Endothelial cell of umbilical vein (primary cell): Measurements from ENCODE around the gene L3MBTL3. TPM values are rescaled to one million over a fixed set of nuclear protein-coding genes. Genes with fewer than 3 reads are reported as not detected.

Experiments
- BruUV-seq: library from RNA; stranded (reverse); fragments of 400-500 nt; replicated peaks from 2 replicates; lab custom pipeline; 2021; lab: Mats Ljungman, UMichigan
- CTCF ChIA-PET: fragments of 300-600, 350-600 bp; sonication (Branson Sonifier 250); formaldehyde crosslinking; loops from one replicate; lab custom pipeline; 2021; ENCODE audit warnings: antibody characterized with exemption, inconsistent platforms; lab: Charles Lee
- POLR2A ChIA-PET: fragments of 300-600, 350-600 bp; sonication (Branson Sonifier 250); formaldehyde crosslinking; loops from one replicate; lab custom pipeline; 2021; ENCODE audit warnings: antibody characterized with exemption, inconsistent platforms; lab: Charles Lee
- DNase-seq: peaks from one replicate; pipeline ENCODE4 v3.0.0-alpha.2; 2011; ENCODE audit warnings: low read depth, low spot score
- FAIRE-seq: peaks from 2 replicates; lab custom pipeline; 2011; peaks lifted over from hg19 to GRCh38; lab: Jason Lieb, UNC
- H2AFZ ChIP-seq: 2 replicates; pipeline ENCODE4 v1.6.0; 2012; ENCODE audit warnings: low read depth, low read length, control low read depth, inconsistent platforms
- H3K27ac ChIP-seq: 2 replicates; pipeline ENCODE4 v1.5.1; 2011; ENCODE audit warnings: low read depth, mild to moderate bottlenecking, control low read depth, low read length, moderate library complexity; ENCODE audit not compliant: insufficient read depth
- H3K27me3 ChIP-seq, 2 experiments: 2 replicates each; pipeline versions ENCODE4 v1.6.0 to v1.6.1; 2011; ENCODE audit warnings: low read length in 2 of 2, mixed read lengths in 1 of 2; ENCODE audit not compliant: control insufficient read depth in 2 of 2, insufficient read depth in 2 of 2
- H3K36me3 ChIP-seq, 2 experiments: 2 replicates in 1 of 2; 3 replicates in 1 of 2; pipeline ENCODE4 v1.5.1; 2011; ENCODE audit warnings: low read length in 2 of 2, mild to moderate bottlenecking in 1 of 2, moderate library complexity in 1 of 2; ENCODE audit not compliant: control insufficient read depth in 2 of 2, insufficient read depth in 2 of 2; ENCODE audit errors: extremely low read depth in 1 of 2
- H3K4me1 ChIP-seq: 3 replicates; pipeline ENCODE4 v1.5.1; 2011; ENCODE audit warnings: mild to moderate bottlenecking, low read length; ENCODE audit not compliant: control insufficient read depth, insufficient read depth; ENCODE audit errors: extremely low read depth
- H3K4me2 ChIP-seq: 2 replicates; pipeline ENCODE4 v1.6.1; 2011; ENCODE audit warnings: low read length, control low read depth, mixed read lengths; ENCODE audit not compliant: insufficient read depth
- H3K4me3 ChIP-seq, 3 experiments: fragments of 200-600 bp in 1 of 3; sonication (generic), shearing (Covaris generic) in 1 of 3; replicated peaks in 1 of 3; 2 replicates each; pipeline ENCODE4 v1.5.1; 2011 to 2016; ENCODE audit warnings: control low read depth in 3 of 3, low read length in 3 of 3, mild to moderate bottlenecking in 2 of 3, inconsistent platforms in 1 of 3, low read depth in 1 of 3, moderate library complexity in 1 of 3; ENCODE audit not compliant: insufficient read depth in 1 of 3
- H3K79me2 ChIP-seq: 2 replicates; pipeline ENCODE4 v1.6.0; 2012; ENCODE audit warnings: low read length, inconsistent platforms; ENCODE audit not compliant: control insufficient read depth, insufficient read depth
- H3K9ac ChIP-seq: replicated peaks from 2 replicates; pipeline ENCODE3; 2011; ENCODE audit warnings: low read length, control low read depth; ENCODE audit not compliant: insufficient read depth; ENCODE audit errors: extremely low read depth
- H3K9me1 ChIP-seq: replicated peaks from 3 replicates; pipeline ENCODE4 v1.6.0; 2011; ENCODE audit warnings: mild to moderate bottlenecking, low read length; ENCODE audit not compliant: control insufficient read depth, insufficient read depth; ENCODE audit errors: extremely low read depth
- H3K9me3 ChIP-seq: replicated peaks from 2 replicates; pipeline ENCODE4 v1.5.1; 2012; ENCODE audit warnings: low read length, inconsistent platforms; ENCODE audit not compliant: control insufficient read depth, insufficient read depth
- H4K20me1 ChIP-seq: replicated peaks from 2 replicates; pipeline ENCODE3; 2011; ENCODE audit warnings: mild to moderate bottlenecking, low read length; ENCODE audit not compliant: control insufficient read depth, insufficient read depth; ENCODE audit errors: extremely low read depth
- CTCF ChIP-seq, 2 donors: IDR thresholded peaks; 1 replicate in 1 of 2; 2 replicates in 1 of 2; pipeline ENCODE4 v1.5.1; 2011; ENCODE audit warnings: low read length in 2 of 2, mild to moderate bottlenecking in 2 of 2, moderate library complexity in 2 of 2, control low read depth in 1 of 2, inconsistent platforms in 1 of 2, low read depth in 1 of 2; ENCODE audit not compliant: insufficient read depth in 1 of 2; ENCODE audit errors: extremely low read depth in 1 of 2
- EZH2 ChIP-seq: IDR thresholded peaks from 2 replicates; pipeline ENCODE4 v1.6.1; 2012; ENCODE audit warnings: borderline replicate concordance, low read depth, mild to moderate bottlenecking, moderate library complexity, low read length, inconsistent platforms; ENCODE audit not compliant: severe bottlenecking
- FOS ChIP-seq: IDR thresholded peaks from 2 replicates; pipeline ENCODE4 v1.6.1; 2011; ENCODE audit warnings: mild to moderate bottlenecking, low read length, moderate library complexity, borderline replicate concordance; ENCODE audit not compliant: insufficient read depth
- GATA2 ChIP-seq: IDR thresholded peaks from 2 replicates; pipeline ENCODE4 v1.7.0; 2011; ENCODE audit warnings: low read depth, mild to moderate bottlenecking, moderate library complexity, mixed read lengths, low read length; ENCODE audit not compliant: insufficient read length, insufficient read depth
- JUN ChIP-seq: IDR thresholded peaks from 2 replicates; pipeline ENCODE4 v1.6.1; 2011; ENCODE audit warnings: borderline replicate concordance, low read depth; ENCODE audit not compliant: insufficient read length, insufficient read depth
- MAX ChIP-seq: IDR thresholded peaks from 2 replicates; pipeline ENCODE4 v1.6.1; 2011; ENCODE audit not compliant: insufficient read depth, insufficient read length
- POLR2AphosphoS5 ChIP-seq: IDR thresholded peaks from 2 replicates; pipeline ENCODE4 v1.6.1; 2012; ENCODE audit warnings: low read depth, mild to moderate bottlenecking, control low read depth, low read length, moderate library complexity; ENCODE audit not compliant: insufficient read depth
- dilution Hi-C: fragments of 300-500 bp; cut with MboI; formaldehyde crosslinking; loops from one replicate; pipeline ENCODE4 v1.15.0; 2019; ENCODE audit warnings: low sequenced_read_pairs; ENCODE audit not compliant: extremely low pct_ligation_motif_present
- intact Hi-C: fragments of 100-400 bp; cut with micrococcal nuclease; formaldehyde crosslinking; loops from one replicate; pipeline ENCODE4 v1.10.0; 2022
- polyA plus RNA-seq, 4 experiments: library from polyadenylated mRNA; depleted of rRNA in 3 of 4; stranded (reverse) in 3 of 4; unstranded in 1 of 4; fragments of >200 nt; gene quantifications; 2 replicates each; pipeline versions ENCODE4 v1.2.1 to v1.2.3, GENCODE V29; 2011 to 2012; ENCODE audit warnings: missing spikeins in 1 of 4
- total RNA-seq: library from RNA; stranded (reverse); gene quantifications from 2 replicates; pipeline ENCODE4 v1.2.3, GENCODE V29; 2021

L3MBTL3 gene
- total and polyA plus RNA-seq, 2 donors (not counting 3 experiments of a cell fraction or from before 2014, with no cell fraction given), result 26.5 to 86.1 TPM

- H4K20me1 ChIP-seq, result peaks cover 2% of the 10 kb centered on the region
- no peaks in the 10 kb centered on the region for H3K9me1 ChIP-seq
- TF ChIP-seq MAX, result no peak
- peak; percentile 29 for TF ChIP-seq POLR2AphosphoS5
- no peak for TF ChIP-seq JUN
- TF ChIP-seq FOS, result no peak
- TF ChIP-seq GATA2, result no peak
- TF ChIP-seq EZH2, result no peak
- no peak for TF ChIP-seq CTCF (IDR thresholded peaks at IDR 0.05; ENCODE audit: extremely low read depth in 1 of 2, insufficient read depth in 1 of 2, low read depth in 1 of 2, low read length in 2 of 2)
- peak overlapping the region; percentile 93 for H3K4me2 ChIP-seq
- H3K4me1 ChIP-seq, result peaks cover 17% of the 10 kb centered on the region
- no peaks in the 10 kb centered on the region for H3K9me3 ChIP-seq
- H3K27me3 ChIP-seq, result no peaks in the 10 kb centered on the region
- CTCF ChIA-PET, result interaction anchor here (0.6 to 2.6 kb wide), 28 partner anchors 11 to 522 kb away, joined by 3 to 35 read pairs (median 6); no protein-coding TSS in a partner anchor
- POLR2A ChIA-PET, result interaction anchor here (0.7 to 1.4 kb wide), 2 partner anchors 246 to 521 kb away, joined by 4 to 11 read pairs; no protein-coding TSS in a partner anchor
- peak overlapping the region; percentile 80 to 87 (median 84) for H3K4me3 ChIP-seq
- FAIRE-seq (no peak), DNase-seq (peak; percentile 43)
- dilution Hi-C loops (no loop called here), intact Hi-C loops (loop anchor here (2.0 kb wide), 2 partner anchors 347 to 519 kb away; no protein-coding TSS in a partner anchor)
- peak overlapping the region; percentile 92 for H3K9ac ChIP-seq
- H3K27ac ChIP-seq, result peak overlapping the region; percentile 79
- peak overlapping the region; percentile 63 for H2AFZ ChIP-seq
- no TSS peak for BruUV-seq
- peaks cover 58% of the 10 kb centered on the region for H3K79me2 ChIP-seq
- peaks cover 0 to 8% of the 10 kb centered on the region in 2 experiments for H3K36me3 ChIP-seq
Measured at GRCh38 chr6:130020073-130020906, 1.9 kb downstream of the L3MBTL3 start.
